Suppressor macrophage (primary cell): ENCODE measurements around the gene TMEM116.
A peak's percentile ranks its signal among the peaks of the same experiment; 100 is the strongest.

Experiments
- DNase-seq, 4 experiments: peaks; one replicate each; pipeline ENCODE4 v3.0.0-alpha.2; 2020 to 2022

The TMEM116 gene

DNA sequence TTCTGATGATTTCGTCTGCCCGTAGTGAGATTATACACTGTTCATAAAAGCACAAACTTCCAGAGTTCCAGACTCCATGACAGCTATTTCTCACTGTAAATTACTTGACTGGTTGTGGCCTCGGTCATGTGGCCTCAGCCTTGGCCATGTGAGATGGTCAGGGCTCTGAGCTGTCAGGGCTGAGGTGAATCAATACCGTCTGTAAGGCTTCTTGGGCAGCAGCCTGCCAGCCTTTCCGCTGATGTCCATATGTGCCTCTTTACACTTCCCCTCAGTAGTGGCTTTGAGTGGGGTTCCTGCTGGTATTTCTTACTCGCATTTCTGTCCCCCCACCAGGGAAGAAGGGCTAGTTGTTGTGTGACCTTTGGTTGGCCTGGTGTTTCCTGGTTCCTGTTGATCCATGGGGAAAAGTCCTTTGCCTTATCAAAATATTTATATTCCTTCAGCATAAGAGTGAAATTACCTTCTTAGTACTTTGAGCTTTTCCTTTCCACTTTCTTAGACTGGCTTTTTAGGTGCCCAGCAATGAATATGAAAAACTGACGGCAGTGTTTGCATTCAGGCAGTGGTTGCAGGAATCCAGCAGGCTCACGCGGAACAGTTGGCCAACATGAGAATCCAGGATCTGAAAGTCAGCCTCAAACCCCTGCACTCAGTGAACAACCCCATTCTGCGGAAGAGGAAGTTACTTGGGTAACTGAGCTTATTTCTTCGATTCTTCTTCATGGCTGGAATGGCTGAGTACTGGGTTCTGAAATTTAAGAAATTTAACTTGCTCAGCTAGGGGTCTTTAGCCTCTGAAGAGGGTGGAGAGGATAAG lies 124.8 kb downstream of the TMEM116 start:
- peak; percentile 64 to 90 (median 84) for DNase-seq

DNA sequence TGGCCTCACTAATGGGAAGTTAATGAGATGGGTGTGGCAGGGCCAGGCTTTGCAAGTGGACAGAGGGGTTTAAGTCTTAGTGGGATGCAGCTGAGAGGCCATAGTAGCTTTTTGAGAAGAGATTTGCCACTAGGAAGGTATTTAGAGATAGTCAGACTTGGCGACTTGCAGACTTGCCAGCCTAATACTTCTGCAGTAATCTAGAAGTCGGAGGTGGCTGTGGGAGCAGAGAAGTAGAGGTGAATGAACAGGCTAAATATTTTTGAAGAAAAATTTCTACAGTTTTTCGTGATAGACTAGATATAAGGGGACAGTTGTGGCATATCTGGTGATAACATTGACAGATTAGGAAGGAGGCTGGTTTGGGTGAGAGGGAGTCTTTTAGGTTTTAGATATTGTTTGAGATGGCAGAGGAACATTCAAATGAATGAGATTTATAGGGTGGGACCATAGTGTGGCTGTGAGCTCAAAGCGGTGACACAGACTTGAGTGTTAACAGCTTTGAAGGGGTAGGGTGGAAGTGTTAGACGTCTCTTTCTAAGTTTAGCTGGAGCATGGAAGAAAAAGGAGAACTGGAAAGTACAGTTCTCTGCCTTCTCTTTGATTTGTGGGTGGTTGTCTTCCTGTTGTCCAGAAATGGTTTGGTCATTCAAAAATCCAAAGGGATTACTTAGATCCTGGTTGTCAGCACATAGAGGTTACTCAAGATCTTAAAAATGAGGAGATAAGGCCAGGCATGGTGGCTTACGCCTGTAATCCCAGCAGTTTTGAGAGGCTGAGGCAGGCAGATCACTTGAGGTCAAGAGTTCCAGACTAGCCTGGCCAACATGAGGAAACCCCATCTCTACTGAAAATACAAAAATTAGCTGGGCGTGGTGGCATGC lies 126.1 kb downstream of the TMEM116 start:
- peak; percentile 56 to 77 (median 68) for DNase-seq

DNA sequence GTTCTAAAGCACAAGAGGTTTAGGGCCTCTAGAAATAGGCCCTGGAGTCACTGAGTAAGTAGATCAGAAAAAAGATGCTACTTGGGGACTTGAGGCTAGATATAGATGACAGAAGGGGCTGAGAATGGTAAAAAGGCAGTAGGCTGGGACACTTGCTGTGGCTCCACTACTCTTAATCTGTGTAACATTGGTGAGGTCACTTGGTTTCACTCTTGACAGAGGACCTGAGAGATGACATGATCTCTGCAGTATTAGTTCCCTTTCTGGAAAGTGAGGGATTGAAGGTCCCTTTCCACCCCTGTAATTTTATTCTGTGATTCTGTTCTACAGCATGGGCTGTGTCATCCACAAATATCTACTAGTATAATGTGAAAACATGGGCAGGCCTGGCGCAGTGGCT lies 131.2 kb downstream of the TMEM116 start:
- no peak for DNase-seq
